Panc1 (cell line): ENCODE results near the gene C2orf80. TPM values are rescaled to one million over a fixed set of nuclear protein-coding genes. Genes with fewer than 3 reads are reported as not detected.

Experiments used
- ATAC-seq: fragments of 200-7000 bp; cut with Tn5 transposase; 2 replicates; pipeline ENCODE4 v1.9.1; 2020; ENCODE audit warnings: mild to moderate bottlenecking, moderate library complexity
- BruUV-seq: library from RNA; stranded (reverse); fragments of 400-500 nt; replicated peaks from 2 replicates; lab custom pipeline; 2021; lab: Mats Ljungman, UMichigan
- CTCF ChIA-PET: fragments of 300-600 bp; sonication (Branson Sonifier 250); formaldehyde crosslinking; loops from one replicate; lab custom pipeline; 2022; ENCODE audit warnings: antibody characterized with exemption; lab: Charles Lee
- POLR2A ChIA-PET: fragments of 300-600 bp; sonication (Branson Sonifier 250); formaldehyde crosslinking; loops from one replicate; lab custom pipeline; 2022; ENCODE audit warnings: antibody characterized with exemption; lab: Charles Lee
- DNase-seq: peaks from one replicate; pipeline ENCODE4 v3.0.0-alpha.2; 2010; ENCODE audit warnings: low read depth, low spot score
- H3K27ac ChIP-seq: 2 replicates; pipeline ENCODE4 v1.5.1; 2011; ENCODE audit warnings: mild to moderate bottlenecking, low read length, inconsistent platforms
- H3K27me3 ChIP-seq: fragments of 200-500 bp; sonication (Bioruptor generic); 2 replicates; pipeline ENCODE4 v1.6.0; 2014; ENCODE audit warnings: low read length, inconsistent platforms; ENCODE audit not compliant: control insufficient read depth, insufficient read depth
- H3K36me3 ChIP-seq: fragments of 200-500 bp; sonication (Bioruptor generic); 2 replicates; pipeline ENCODE4 v1.5.1; 2014; ENCODE audit warnings: inconsistent platforms, mild to moderate bottlenecking, low read length, moderate library complexity; ENCODE audit not compliant: control insufficient read depth, insufficient read depth
- H3K4me1 ChIP-seq: 2 replicates; pipeline ENCODE4 v1.5.1; 2011; ENCODE audit warnings: inconsistent platforms, mild to moderate bottlenecking, low read length, moderate library complexity; ENCODE audit not compliant: control insufficient read depth, insufficient read depth
- H3K4me3 ChIP-seq, 2 experiments: 2 replicates each; pipeline ENCODE4 v1.5.1; 2011 to 2012; ENCODE audit warnings: low read depth in 2 of 2, low read length in 2 of 2, mild to moderate bottlenecking in 2 of 2, inconsistent platforms in 1 of 2, moderate library complexity in 1 of 2
- H3K9me3 ChIP-seq: fragments of 200-500 bp; sonication (Bioruptor generic); 2 replicates; pipeline ENCODE4 v1.5.1; 2014; ENCODE audit warnings: low read depth, mild to moderate bottlenecking, inconsistent platforms, low read length, moderate library complexity; ENCODE audit not compliant: control insufficient read depth, insufficient read depth
- POLR2AphosphoS5 ChIP-seq: IDR thresholded peaks from 2 replicates; pipeline ENCODE4 v1.6.1; 2012; ENCODE audit warnings: mild to moderate bottlenecking, low read depth, low read length, moderate library complexity
- SIN3A ChIP-seq: IDR thresholded peaks from 2 replicates; pipeline ENCODE4 v1.6.1; 2012; ENCODE audit warnings: low read depth, mild to moderate bottlenecking, low read length, moderate library complexity, borderline replicate concordance; ENCODE audit not compliant: insufficient read depth
- TCF7L2 ChIP-seq: IDR thresholded peaks from 2 replicates; pipeline ENCODE4 v1.6.1; 2011; ENCODE audit warnings: mild to moderate bottlenecking, low read depth, low read length, inconsistent platforms
- in situ Hi-C: cut with HindIII; loops from 2 replicates; pipeline ENCODE4 v1.10.0; 2016; ENCODE audit warnings: low sequenced_read_pairs, low pct_unique_long_range_greater_than_20kb
- intact Hi-C: fragments of 100-400 bp; cut with micrococcal nuclease; formaldehyde crosslinking; loops from one replicate; pipeline ENCODE4 v1.10.0; 2022; ENCODE audit not compliant: unreplicated experiment
- total RNA-seq: library from RNA; stranded (reverse); gene quantifications from one replicate; pipeline ENCODE4 v1.2.1, GENCODE V29; 2021; ENCODE audit not compliant: unreplicated experiment
- TF ChIP-seq, protein P1 (sequence below), 2 experiments: IDR thresholded peaks; 2 replicates each; pipeline ENCODE4 v1.6.1; 2011 to 2012; ENCODE audit warnings: low read depth in 2 of 2, control low read depth in 1 of 2, low read length in 1 of 2, mild to moderate bottlenecking in 1 of 2, moderate library complexity in 1 of 2; ENCODE audit not compliant: insufficient read depth in 1 of 2
- TF ChIP-seq, protein P2 (sequence below): fragments of 450-650 bp; IDR thresholded peaks from 2 replicates; pipeline ENCODE4 v1.5.1; 2017; ENCODE audit warnings: mild to moderate bottlenecking

The C2orf80 gene
- total RNA-seq, 1 experiment from 2014 or later = not detected

DNA sequence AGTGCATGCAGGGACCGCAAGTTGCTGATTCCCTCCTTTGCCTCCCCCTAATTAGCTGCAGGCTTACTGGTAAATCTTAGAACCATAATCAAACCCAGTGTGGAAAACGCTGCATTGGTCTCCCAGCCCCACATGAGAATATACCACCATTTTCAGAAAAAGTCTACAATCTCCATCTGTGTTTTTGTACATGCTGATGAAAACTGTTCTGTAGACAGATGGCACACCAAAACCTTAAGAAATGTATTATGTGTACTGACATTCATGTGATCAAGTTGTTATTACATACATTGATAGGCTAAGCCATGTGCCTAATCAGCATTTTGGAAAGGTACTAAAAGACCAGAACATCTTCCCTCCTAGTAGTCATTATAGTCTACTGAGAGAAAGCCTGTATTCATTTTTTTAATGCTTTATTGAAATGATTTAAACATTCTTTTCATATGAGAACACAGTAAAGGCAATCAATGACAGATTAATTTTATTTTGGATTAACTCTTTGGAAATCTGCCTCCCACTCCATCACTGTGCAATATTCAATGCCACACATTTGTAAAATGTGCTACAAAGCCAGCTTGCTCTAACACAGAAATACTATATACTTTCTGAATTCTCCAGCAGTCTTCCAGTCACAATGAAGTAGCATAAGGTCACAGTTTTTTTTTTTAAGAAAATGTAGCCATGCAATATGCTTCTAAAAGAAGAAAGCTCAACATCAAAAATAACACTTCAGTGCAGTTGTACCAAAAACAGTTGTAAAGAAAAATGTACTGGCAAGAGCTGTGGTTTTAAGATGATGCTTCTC lies 24.7 kb downstream of the C2orf80 start:
- Histone ChIP-seq H3K4me3 (no peak overlapping the region), H3K9me3 (no peaks in the 10 kb centered on the region), H3K27ac (no peak overlapping the region), H3K36me3 (no peaks in the 10 kb centered on the region), H3K27me3 (no peaks in the 10 kb centered on the region), H3K4me1 (no peaks in the 10 kb centered on the region; the same call in 1 of the 2 replicates)
- DNase-seq = no peak
- in situ Hi-C loops (no loop called here), intact Hi-C loops (no loop called here)
- no peak for TF ChIP-seq TCF7L2
- no peak for TF ChIP-seq SIN3A
- no peak for TF ChIP-seq POLR2AphosphoS5
- TF ChIP-seq, protein P1, sequence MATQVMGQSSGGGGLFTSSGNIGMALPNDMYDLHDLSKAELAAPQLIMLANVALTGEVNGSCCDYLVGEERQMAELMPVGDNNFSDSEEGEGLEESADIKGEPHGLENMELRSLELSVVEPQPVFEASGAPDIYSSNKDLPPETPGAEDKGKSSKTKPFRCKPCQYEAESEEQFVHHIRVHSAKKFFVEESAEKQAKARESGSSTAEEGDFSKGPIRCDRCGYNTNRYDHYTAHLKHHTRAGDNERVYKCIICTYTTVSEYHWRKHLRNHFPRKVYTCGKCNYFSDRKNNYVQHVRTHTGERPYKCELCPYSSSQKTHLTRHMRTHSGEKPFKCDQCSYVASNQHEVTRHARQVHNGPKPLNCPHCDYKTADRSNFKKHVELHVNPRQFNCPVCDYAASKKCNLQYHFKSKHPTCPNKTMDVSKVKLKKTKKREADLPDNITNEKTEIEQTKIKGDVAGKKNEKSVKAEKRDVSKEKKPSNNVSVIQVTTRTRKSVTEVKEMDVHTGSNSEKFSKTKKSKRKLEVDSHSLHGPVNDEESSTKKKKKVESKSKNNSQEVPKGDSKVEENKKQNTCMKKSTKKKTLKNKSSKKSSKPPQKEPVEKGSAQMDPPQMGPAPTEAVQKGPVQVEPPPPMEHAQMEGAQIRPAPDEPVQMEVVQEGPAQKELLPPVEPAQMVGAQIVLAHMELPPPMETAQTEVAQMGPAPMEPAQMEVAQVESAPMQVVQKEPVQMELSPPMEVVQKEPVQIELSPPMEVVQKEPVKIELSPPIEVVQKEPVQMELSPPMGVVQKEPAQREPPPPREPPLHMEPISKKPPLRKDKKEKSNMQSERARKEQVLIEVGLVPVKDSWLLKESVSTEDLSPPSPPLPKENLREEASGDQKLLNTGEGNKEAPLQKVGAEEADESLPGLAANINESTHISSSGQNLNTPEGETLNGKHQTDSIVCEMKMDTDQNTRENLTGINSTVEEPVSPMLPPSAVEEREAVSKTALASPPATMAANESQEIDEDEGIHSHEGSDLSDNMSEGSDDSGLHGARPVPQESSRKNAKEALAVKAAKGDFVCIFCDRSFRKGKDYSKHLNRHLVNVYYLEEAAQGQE (IDR thresholded peaks at IDR 0.05; ENCODE audit: insufficient read depth in 1 of 2, low read depth in 2 of 2, low read length in 1 of 2) = no peak
- TF ChIP-seq, protein P2, sequence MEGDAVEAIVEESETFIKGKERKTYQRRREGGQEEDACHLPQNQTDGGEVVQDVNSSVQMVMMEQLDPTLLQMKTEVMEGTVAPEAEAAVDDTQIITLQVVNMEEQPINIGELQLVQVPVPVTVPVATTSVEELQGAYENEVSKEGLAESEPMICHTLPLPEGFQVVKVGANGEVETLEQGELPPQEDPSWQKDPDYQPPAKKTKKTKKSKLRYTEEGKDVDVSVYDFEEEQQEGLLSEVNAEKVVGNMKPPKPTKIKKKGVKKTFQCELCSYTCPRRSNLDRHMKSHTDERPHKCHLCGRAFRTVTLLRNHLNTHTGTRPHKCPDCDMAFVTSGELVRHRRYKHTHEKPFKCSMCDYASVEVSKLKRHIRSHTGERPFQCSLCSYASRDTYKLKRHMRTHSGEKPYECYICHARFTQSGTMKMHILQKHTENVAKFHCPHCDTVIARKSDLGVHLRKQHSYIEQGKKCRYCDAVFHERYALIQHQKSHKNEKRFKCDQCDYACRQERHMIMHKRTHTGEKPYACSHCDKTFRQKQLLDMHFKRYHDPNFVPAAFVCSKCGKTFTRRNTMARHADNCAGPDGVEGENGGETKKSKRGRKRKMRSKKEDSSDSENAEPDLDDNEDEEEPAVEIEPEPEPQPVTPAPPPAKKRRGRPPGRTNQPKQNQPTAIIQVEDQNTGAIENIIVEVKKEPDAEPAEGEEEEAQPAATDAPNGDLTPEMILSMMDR = no peak
- ChIA-PET CTCF (interaction anchor here (1.4 kb wide), 1 partner anchor 10 kb away, joined by 3 read pairs; no protein-coding TSS in a partner anchor), POLR2A (no interaction called here)
- BruUV-seq = no TSS peak
- no peak for ATAC-seq

DNA sequence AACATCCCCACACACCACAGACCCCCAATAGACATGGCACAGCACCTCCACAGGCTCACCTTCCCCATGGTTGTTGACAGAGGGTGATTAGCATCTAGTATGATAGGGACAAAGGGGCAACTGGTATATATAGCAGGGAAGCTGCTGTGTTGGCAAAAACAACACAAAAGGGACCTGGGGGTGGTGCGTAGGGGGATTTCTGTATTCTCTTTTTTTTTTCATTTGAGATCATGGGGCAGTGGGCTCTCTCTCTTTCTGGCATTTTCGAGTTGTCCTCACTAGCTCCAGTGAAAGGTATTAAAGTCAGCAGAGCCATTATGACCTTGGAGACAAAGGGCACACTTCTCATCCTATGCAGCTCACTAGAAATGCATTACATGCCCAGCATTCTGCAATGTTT lies 26.3 kb downstream of the C2orf80 start, which contains the start of gene CRYGA:
Gene CRYGA, minus strand, starts transcription at position 101 of the 400 bp plus-strand sequence. Its CDS starts 33 bp downstream, at position 68.
- CTCF ChIA-PET = no interaction called here
- in situ Hi-C loops = no loop called here
- no peak for ATAC-seq

More for the DNA sequence above, 26.3 kb downstream of the C2orf80 start, which contains the start of gene CRYGA:
- no peaks in the 10 kb centered on the region for H3K9me3 ChIP-seq
- TF ChIP-seq, protein P1 (IDR thresholded peaks at IDR 0.05; ENCODE audit: insufficient read depth in 1 of 2, low read depth in 2 of 2, low read length in 1 of 2) = no peak
- TF ChIP-seq SIN3A = no peak
- TF ChIP-seq, protein P2 = no peak
- no peak for TF ChIP-seq POLR2AphosphoS5
- no peak for TF ChIP-seq TCF7L2
- H3K27me3 ChIP-seq = no peaks in the 10 kb centered on the region
- POLR2A ChIA-PET = no interaction called here
- intact Hi-C loops = no loop called here
- no peaks in the 10 kb centered on the region for H3K36me3 ChIP-seq
- no peak within 1 kb of the TSS for H3K4me3 ChIP-seq
- no TSS peak for BruUV-seq
- H3K4me1 ChIP-seq = no peaks in the 10 kb centered on the region; the same call in 1 of the 2 replicates
- no peak within 1 kb of the TSS for H3K27ac ChIP-seq
- no peak for DNase-seq
